ENCODE data around the gene IER5L.

Gene IER5L

GRCh38 chr9:129177443-129177790 is 644 bp downstream of the IER5L start:
- DNase-seq, result no peak
- peaks cover 3% of the 10 kb centered on the region for H3K4me1 ChIP-seq
- H3K4me3 ChIP-seq (ENCODE audit: low read depth, low read length), result peak overlapping the region; percentile 88
- no peaks in the 10 kb centered on the region for H3K36me3 ChIP-seq
- TF ChIP-seq CTCF (IDR thresholded peaks at IDR 0.05; ENCODE audit: low read depth, low read length), result no peak
- H3K27me3 ChIP-seq, result no peaks in the 10 kb centered on the region
- no peaks in the 10 kb centered on the region for H3K9me3 ChIP-seq

- DNase-seq, result peak; percentile 51
- Histone ChIP-seq H3K36me3 (no peaks in the 10 kb centered on the region), H3K4me3 (ENCODE audit: low read depth, low read length) (peak overlapping the region; percentile 91), H3K4me1 (peaks cover 3% of the 10 kb centered on the region), H3K9me3 (no peaks in the 10 kb centered on the region), H3K27me3 (no peaks in the 10 kb centered on the region)
- TF ChIP-seq CTCF (IDR thresholded peaks at IDR 0.05; ENCODE audit: low read depth, low read length), result no peak
Measured at GRCh38 chr9:129176701-129177442, 1.2 kb downstream of the IER5L start.

- Histone ChIP-seq H3K4me1 (peaks cover 3% of the 10 kb centered on the region), H3K27me3 (no peaks in the 10 kb centered on the region), H3K4me3 (ENCODE audit: low read depth, low read length) (peak overlapping the region; percentile 91), H3K9me3 (no peaks in the 10 kb centered on the region), H3K36me3 (no peaks in the 10 kb centered on the region)
- DNase-seq, result peak; percentile 70
- no peak for TF ChIP-seq CTCF (IDR thresholded peaks at IDR 0.05; ENCODE audit: low read depth, low read length)
Measured at GRCh38 chr9:129175825-129176633, 2.0 kb downstream of the IER5L start.

- TF ChIP-seq CTCF (IDR thresholded peaks at IDR 0.05; ENCODE audit: low read depth, low read length), result no peak
- Histone ChIP-seq H3K27me3 (no peaks in the 10 kb centered on the region), H3K36me3 (no peaks in the 10 kb centered on the region), H3K9me3 (no peaks in the 10 kb centered on the region), H3K4me1 (peaks cover 3% of the 10 kb centered on the region), H3K4me3 (ENCODE audit: low read depth, low read length) (peak overlapping the region; percentile 91)
- DNase-seq, result no peak
Measured at GRCh38 chr9:129175515-129175824, 2.6 kb downstream of the IER5L start.

GRCh38 chr9:129174724-129175514 is 3.1 kb downstream of the IER5L start:
- Histone ChIP-seq H3K9me3 (no peaks in the 10 kb centered on the region), H3K27me3 (no peaks in the 10 kb centered on the region), H3K4me3 (ENCODE audit: low read depth, low read length) (peak overlapping the region; percentile 91), H3K36me3 (no peaks in the 10 kb centered on the region), H3K4me1 (peaks cover 3% of the 10 kb centered on the region)
- DNase-seq, result peak; percentile 81
- no peak for TF ChIP-seq CTCF (IDR thresholded peaks at IDR 0.05; ENCODE audit: low read depth, low read length)

All from BE2C (cell line).